KOPT-K1 (cell line): ENCODE data around the gene CDK5.
"Not testable (repeated sequence)": the region's sequence is repeated elsewhere in the genome, so short reads cannot be mapped to it uniquely, and the experiment has no call there.

ENCODE experiments used
- H3K27ac ChIP-seq: fragments of 200-600 bp; sonication (generic); 2 replicates; pipeline ENCODE4 v1.5.1; 2016; ENCODE audit warnings: antibody characterized with exemption, mild to moderate bottlenecking, low read depth, low read length; ENCODE audit not compliant: poor library complexity, severe bottlenecking
- H3K36me3 ChIP-seq: fragments of 200-600 bp; sonication (generic); 2 replicates; pipeline ENCODE4 v1.5.1; 2017; ENCODE audit warnings: antibody characterized with exemption, mild to moderate bottlenecking, low read length, moderate library complexity; ENCODE audit not compliant: insufficient read depth
- H3K9me3 ChIP-seq: fragments of 200-600 bp; sonication (generic); 2 replicates; pipeline ENCODE4 v1.5.1; 2017; ENCODE audit warnings: antibody characterized with exemption, low read length, mild to moderate bottlenecking; ENCODE audit not compliant: insufficient read depth, poor library complexity, severe bottlenecking

Gene CDK5

GRCh38 chr7:151043449-151043848 lies 14.2 kb downstream of the CDK5 start:
- H3K9me3 ChIP-seq, H3K27ac ChIP-seq: not testable (repeated sequence)
- peaks cover 39% of the 10 kb centered on the region for H3K36me3 ChIP-seq

- peaks cover 47% of the 10 kb centered on the region for H3K36me3 ChIP-seq
- no peaks in the 10 kb centered on the region for H3K9me3 ChIP-seq
- H3K27ac ChIP-seq = no peak overlapping the region
Measured at GRCh38 chr7:151040616-151041375, 16.9 kb downstream of the CDK5 start.

GRCh38 chr7:151039850-151040548 lies 17.7 kb downstream of the CDK5 start:
- H3K36me3 ChIP-seq = peaks cover 47% of the 10 kb centered on the region
- no peaks in the 10 kb centered on the region for H3K9me3 ChIP-seq
- no peak overlapping the region for H3K27ac ChIP-seq

GRCh38 chr7:151038951-151039849 lies 18.5 kb downstream of the CDK5 start:
- Histone ChIP-seq H3K36me3 (peaks cover 49% of the 10 kb centered on the region; the same call in 1 of the 2 replicates), H3K9me3 (no peaks in the 10 kb centered on the region), H3K27ac (no peak overlapping the region)

GRCh38 chr7:151035902-151036301 lies 21.8 kb downstream of the CDK5 start:
- Histone ChIP-seq H3K27ac (no peak overlapping the region), H3K9me3 (no peaks in the 10 kb centered on the region), H3K36me3 (peaks cover 52% of the 10 kb centered on the region; the same call in 1 of the 2 replicates)

GRCh38 chr7:151035026-151035717 lies 22.5 kb downstream of the CDK5 start:
- H3K27ac ChIP-seq = no peak overlapping the region
- peaks cover 52% of the 10 kb centered on the region; the same call in 1 of the 2 replicates for H3K36me3 ChIP-seq
- H3K9me3 ChIP-seq = no peaks in the 10 kb centered on the region

- Histone ChIP-seq H3K27ac (no peak overlapping the region), H3K9me3 (no peaks in the 10 kb centered on the region), H3K36me3 (peaks cover 52% of the 10 kb centered on the region; the same call in 1 of the 2 replicates)
Measured at GRCh38 chr7:151034312-151035025, 23.2 kb downstream of the CDK5 start.

GRCh38 chr7:151033864-151034249 lies 23.8 kb downstream of the CDK5 start:
- Histone ChIP-seq H3K36me3 (peaks cover 52% of the 10 kb centered on the region; the same call in 1 of the 2 replicates), H3K9me3 (no peaks in the 10 kb centered on the region), H3K27ac (no peak overlapping the region)

GRCh38 chr7:151032936-151033863 lies 24.5 kb downstream of the CDK5 start:
- Histone ChIP-seq H3K27ac (no peak overlapping the region), H3K36me3 (peaks cover 52% of the 10 kb centered on the region; the same call in 1 of the 2 replicates), H3K9me3 (no peaks in the 10 kb centered on the region)

- Histone ChIP-seq H3K36me3 (peaks cover 39% of the 10 kb centered on the region; the same call in 1 of the 2 replicates), H3K9me3 (no peaks in the 10 kb centered on the region), H3K27ac (no peak overlapping the region)
Measured at GRCh38 chr7:151031011-151031410, 26.7 kb downstream of the CDK5 start.

- H3K36me3 ChIP-seq = peaks cover 21% of the 10 kb centered on the region; the same call in 1 of the 2 replicates
- H3K27ac ChIP-seq = peak overlapping the region; percentile 64
- no peaks in the 10 kb centered on the region for H3K9me3 ChIP-seq
Measured at GRCh38 chr7:151028948-151029501, 28.7 kb downstream of the CDK5 start.

- H3K27ac ChIP-seq = peak within 1 kb of the TSS; percentile 64
- peaks cover 20% of the 10 kb centered on the region; the same call in 1 of the 2 replicates for H3K36me3 ChIP-seq
- H3K9me3 ChIP-seq = no peaks in the 10 kb centered on the region
Measured at GRCh38 chr7:151028131-151028947, 29.4 kb downstream of the CDK5 start, which contains the start of gene ABCB8. TSS of gene ABCB8 (plus strand) at chr7:151028450. CDS start at chr7:151028516, 66 bp downstream.
